SK-N-SH treated with all-trans-retinoic acid at 6 μM for 48 hours (cell line): ENCODE data around the gene PIF1.

Experiments used
- BACH2 ChIP-seq: fragments of 250-450 bp; sonication (Bioruptor Pico); IDR thresholded peaks from 2 replicates; pipeline ENCODE4 v1.9.0; 2021; ENCODE audit warnings: mild to moderate bottlenecking, borderline replicate concordance
- CREB5 ChIP-seq: fragments of 250-450 bp; sonication (Bioruptor Pico); IDR thresholded peaks from 2 replicates; pipeline ENCODE4 v1.5.1; 2020; ENCODE audit warnings: low read depth, mild to moderate bottlenecking, moderate library complexity
- CSRNP3 ChIP-seq: fragments of 250-450 bp; sonication (Bioruptor Pico); IDR thresholded peaks from 2 replicates; pipeline ENCODE4 v1.5.1; 2021; ENCODE audit warnings: mild to moderate bottlenecking, moderate library complexity
- GLIS3 ChIP-seq: fragments of 250-450 bp; sonication (Bioruptor Pico); IDR thresholded peaks from 2 replicates; pipeline ENCODE4 v1.5.0; 2020; ENCODE audit warnings: mild to moderate bottlenecking, moderate library complexity
- ISL1 ChIP-seq: fragments of 250-450 bp; sonication (Bioruptor Pico); IDR thresholded peaks from 2 replicates; pipeline ENCODE4 v2.1.2; 2022; ENCODE audit warnings: mild to moderate bottlenecking, moderate library complexity
- PATZ1 ChIP-seq: fragments of 250-450 bp; sonication (Bioruptor Pico); IDR thresholded peaks from 2 replicates; pipeline ENCODE4 v1.8.0; 2020; ENCODE audit warnings: mild to moderate bottlenecking, moderate library complexity, borderline replicate concordance
- PPARA ChIP-seq: fragments of 250-450 bp; sonication (Bioruptor Pico); IDR thresholded peaks from 2 replicates; pipeline ENCODE4 v1.5.0; 2020; ENCODE audit warnings: mild to moderate bottlenecking, borderline replicate concordance
- RARB ChIP-seq: fragments of 250-450 bp; sonication (Bioruptor Pico); IDR thresholded peaks from 2 replicates; pipeline ENCODE4 v1.8.0; 2021; ENCODE audit warnings: mild to moderate bottlenecking, moderate library complexity
- TOX ChIP-seq: fragments of 250-450 bp; sonication (Bioruptor Pico); IDR thresholded peaks from 2 replicates; pipeline ENCODE4 v1.8.0; 2021; ENCODE audit warnings: mild to moderate bottlenecking, moderate library complexity, borderline replicate concordance
- ZC3H10 ChIP-seq: fragments of 250-450 bp; sonication (Bioruptor Pico); IDR thresholded peaks from 2 replicates; pipeline ENCODE4 v1.5.1; 2021; ENCODE audit warnings: mild to moderate bottlenecking, moderate library complexity
- ZNF565 ChIP-seq: fragments of 450-650 bp; formaldehyde crosslinking; conservative IDR thresholded peaks from 2 replicates; pipeline ENCODE4 v1.5.0; 2020; ENCODE audit warnings: low read depth, mild to moderate bottlenecking, moderate library complexity
- ZNF8 ChIP-seq: fragments of 450-650 bp; formaldehyde crosslinking; IDR thresholded peaks from 2 replicates; pipeline ENCODE4 v1.5.0; 2020; ENCODE audit warnings: mild to moderate bottlenecking, moderate library complexity

GRCh38 chr15:64842096-64842939 lies 16.9 kb upstream of the PIF1 start:
- no peak for TF ChIP-seq BACH2 (CRISPR knock-in tag)
- no peak for TF ChIP-seq PATZ1 (CRISPR knock-in tag)
- no peak for TF ChIP-seq CSRNP3 (CRISPR knock-in tag)
- TF ChIP-seq ZC3H10 (CRISPR knock-in tag), result no peak
- TF ChIP-seq CREB5 (CRISPR knock-in tag), result no peak
- no peak for TF ChIP-seq TOX (CRISPR knock-in tag)
- TF ChIP-seq ZNF8 (CRISPR knock-in tag), result no peak
- TF ChIP-seq PPARA, result no peak
- TF ChIP-seq ISL1 (CRISPR knock-in tag), result no peak
- no peak for TF ChIP-seq RARB (CRISPR knock-in tag)
- no peak for TF ChIP-seq ZNF565 (CRISPR knock-in tag)
- no peak for TF ChIP-seq GLIS3 (CRISPR knock-in tag)
